Activated CD8-positive, alpha-beta memory T cell treated with anti-CD3 and anti-CD28 coated beads for 1 hour (primary cell): Measurements from ENCODE around the gene PRR15L.

ENCODE experiments used
- DNase-seq, 2 donors: peaks; one replicate each; pipeline ENCODE4 v3.0.0-alpha.2; 2020; ENCODE audit warnings: low read depth in 1 of 2; ENCODE audit errors: extremely low read depth in 1 of 2

Gene PRR15L

DNA sequence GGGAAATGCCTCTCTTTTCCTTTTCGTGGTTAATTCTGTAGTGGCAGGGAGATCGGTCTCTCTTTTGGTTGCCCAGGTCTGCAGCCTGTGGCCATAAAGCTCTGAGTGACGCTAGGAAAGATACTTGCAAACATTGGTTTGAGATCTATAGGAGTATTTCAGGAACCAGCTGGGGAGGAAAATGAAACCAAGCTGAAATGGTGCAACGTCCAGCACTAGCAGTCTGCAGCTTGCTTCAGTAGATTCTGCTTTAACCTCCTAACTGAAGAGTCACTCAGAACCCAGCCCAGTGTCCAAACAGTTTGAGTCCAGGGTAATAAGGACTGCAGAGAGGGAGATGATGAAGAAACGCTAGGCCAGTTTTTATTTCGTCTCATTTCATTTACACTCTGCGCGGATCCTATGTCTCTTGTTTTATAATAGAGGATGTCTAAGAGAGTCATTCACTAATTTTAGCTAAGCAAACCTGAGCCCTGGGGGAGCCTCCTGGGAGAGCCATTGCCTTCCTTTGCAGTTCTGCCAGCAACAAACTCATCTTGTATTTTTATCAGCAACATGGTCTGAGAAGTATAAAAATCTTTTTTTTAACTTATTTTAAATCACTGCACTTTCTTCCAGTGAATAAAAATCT is 49.6 kb downstream of the PRR15L start:
- DNase-seq: no peak

- DNase-seq: no peak
These were observed 51.2 kb downstream of the PRR15L start for GRCh38 chr17:47906443-47906842.

GRCh38 chr17:47905221-47905733 is 52.4 kb downstream of the PRR15L start:
- no peak for DNase-seq

DNA sequence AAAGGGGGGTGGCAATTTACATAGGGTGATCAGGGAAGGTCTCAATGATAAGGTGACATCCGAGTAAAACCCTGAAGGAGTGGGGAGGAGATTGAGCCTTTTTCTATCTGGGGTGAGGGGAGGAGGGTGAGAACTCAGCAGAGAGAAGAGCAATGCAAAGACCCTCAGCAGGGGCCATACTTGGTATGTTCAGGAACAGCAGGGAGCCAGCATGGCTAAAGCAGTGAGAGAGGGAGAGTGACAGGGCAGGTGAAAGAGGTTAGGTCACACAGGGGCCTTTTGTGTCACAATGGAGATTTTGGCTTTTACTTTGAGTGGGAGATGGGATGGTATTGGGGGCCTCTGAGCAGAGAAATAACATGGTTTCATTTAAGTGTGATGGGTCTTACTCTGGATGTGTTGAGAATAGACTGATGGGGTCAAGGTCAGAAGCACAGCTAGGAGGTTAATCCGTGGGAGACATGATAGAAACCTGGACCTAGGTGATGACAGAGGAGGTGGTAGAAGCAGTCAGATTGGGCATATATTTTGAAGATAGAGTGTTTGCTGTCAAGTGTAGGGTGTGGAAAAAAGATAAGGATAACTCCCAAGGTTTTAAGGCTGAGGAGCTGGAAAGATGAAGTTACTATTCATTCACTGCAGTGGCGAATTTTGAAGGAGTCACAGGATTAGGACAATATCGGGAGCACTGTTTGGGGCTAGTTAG is 55.5 kb downstream of the PRR15L start:
- DNase-seq: no peak
